Fibroblast of peridontal ligament (primary cell): ENCODE results near the gene FAM24B.

Experiments used
- DNase-seq: peaks from one replicate; pipeline ENCODE4 v3.0.0-alpha.2; 2010; ENCODE audit errors: extremely low read depth

The FAM24B gene

GRCh38 chr10:122828716-122829255 is 50.6 kb downstream of the FAM24B start:
- DNase-seq = no peak

DNA sequence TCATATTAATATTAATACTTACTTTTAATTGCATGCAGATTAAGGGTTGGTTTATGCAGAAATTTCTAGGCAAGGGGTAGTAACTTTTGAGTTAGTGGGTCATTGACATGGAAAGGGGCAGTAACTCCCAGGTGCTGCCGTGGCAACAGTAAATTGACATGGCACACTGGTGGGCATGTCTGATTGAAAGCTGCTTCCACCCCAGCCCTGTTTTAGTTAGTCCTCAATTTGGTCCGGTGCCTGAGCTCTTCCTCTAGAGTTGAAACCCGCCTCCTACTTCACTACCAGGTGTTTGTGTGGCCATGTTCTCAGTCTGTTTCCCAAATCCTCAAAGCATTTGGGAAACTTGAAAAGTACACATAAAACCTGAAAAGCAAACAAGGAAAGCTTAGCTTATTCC is 52.1 kb downstream of the FAM24B start:
- DNase-seq = no peak

GRCh38 chr10:122822973-122823690 is 56.2 kb downstream of the FAM24B start:
- DNase-seq = no peak

GRCh38 chr10:122821808-122822207 is 57.6 kb downstream of the FAM24B start:
- DNase-seq = no peak

DNA sequence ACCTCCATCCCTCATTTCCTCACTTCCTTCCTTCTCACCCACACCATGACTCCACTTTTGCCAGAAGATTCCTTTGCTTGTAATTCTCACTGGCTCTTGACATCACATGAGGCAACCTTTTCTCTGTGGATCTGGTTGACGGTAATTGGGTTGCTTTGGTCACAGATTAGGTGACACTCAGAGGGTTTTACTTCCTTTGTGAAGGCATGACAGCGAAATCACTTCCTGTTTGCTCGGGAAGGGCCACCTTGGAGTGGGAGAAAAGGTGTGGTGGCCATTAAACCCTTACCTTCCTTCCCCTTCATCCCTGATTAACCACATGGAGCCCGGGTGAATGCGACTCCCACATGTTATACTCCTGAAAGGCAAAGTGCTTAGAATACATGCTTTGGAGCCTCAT is 63.9 kb downstream of the FAM24B start:
- no peak for DNase-seq

GRCh38 chr10:122814493-122814892 is 64.9 kb downstream of the FAM24B start:
- DNase-seq = no peak

- DNase-seq = no peak
These were observed 66.6 kb downstream of the FAM24B start for GRCh38 chr10:122812751-122813150.

DNA sequence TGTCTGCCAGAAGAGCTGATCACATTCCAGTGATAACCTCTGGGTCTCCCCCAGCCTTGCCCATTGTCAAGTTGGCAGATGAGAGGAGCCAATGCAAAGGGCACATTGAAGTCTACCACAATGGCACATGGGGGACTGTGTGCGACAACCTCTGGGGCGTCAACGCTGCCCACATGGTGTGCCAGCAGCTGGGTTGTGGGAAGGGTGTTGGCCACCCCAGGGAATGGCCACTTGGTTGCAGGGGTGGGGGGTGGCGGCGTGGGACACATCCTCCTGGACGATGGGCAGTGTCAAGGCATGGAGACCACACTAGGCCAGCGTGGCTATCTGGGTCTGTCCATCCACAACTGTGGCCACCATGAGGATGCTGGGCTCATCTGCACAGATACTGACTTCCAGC is 77.1 kb downstream of the FAM24B start:
- DNase-seq = no peak
